GM12878 (cell line): ENCODE measurements around the gene RAD51B. TPM values are rescaled to one million over a fixed set of nuclear protein-coding genes. Genes with fewer than 3 reads are reported as not detected.

Experiments
- ATAC-seq: fragments of 200-7000 bp; cut with Tn5 transposase; 3 replicates; pipeline ENCODE4 v1.9.1; 2020; ENCODE audit warnings: mild to moderate bottlenecking, moderate library complexity
- BruUV-seq: library from RNA; stranded (reverse); fragments of 400-500 nt; replicated peaks from 2 replicates; lab custom pipeline; 2021; lab: Mats Ljungman, UMichigan
- CTCF ChIA-PET: fragments of 300-600 bp; sonication (Branson Sonifier 250); formaldehyde crosslinking; extraction: SDS; loops from one replicate; lab custom pipeline; 2021; ENCODE audit warnings: inconsistent platforms; lab: Yijun Ruan, JAX
- POLR2A ChIA-PET: fragments of 350-600 bp; formaldehyde crosslinking; extraction: SDS; loops from one replicate; lab custom pipeline; 2021; ENCODE audit warnings: inconsistent platforms; lab: Charles Lee
- RAD21 ChIA-PET: fragments of 300-600 bp; sonication (Branson Sonifier 250); formaldehyde crosslinking; loops from one replicate; lab custom pipeline; 2023; ENCODE audit warnings: antibody characterized with exemption; ENCODE audit not compliant: unreplicated experiment; lab: Charles Lee
- SMC1A ChIA-PET: fragments of 300-600 bp; sonication (Branson Sonifier 250); formaldehyde crosslinking; loops from one replicate; lab custom pipeline; 2023; ENCODE audit not compliant: unreplicated experiment, uncharacterized antibody; lab: Charles Lee
- DNase-seq: peaks from one replicate; pipeline ENCODE4 v3.0.0-alpha.2; 2011; ENCODE audit warnings: low read depth, low spot score
- FAIRE-seq: peaks from 3 replicates; lab custom pipeline; 2011; peaks lifted over from hg19 to GRCh38; lab: Jason Lieb, UNC
- H2AFZ ChIP-seq: 2 replicates; pipeline ENCODE4 v1.6.0; 2011; ENCODE audit warnings: low read depth, low read length, control low read depth; ENCODE audit not compliant: control insufficient read depth
- H3K27ac ChIP-seq: 2 replicates; pipeline ENCODE4 v1.5.1; 2011; ENCODE audit warnings: control low read depth; ENCODE audit not compliant: control insufficient read depth, insufficient read depth
- H3K27me3 ChIP-seq, 2 experiments: replicated peaks in 1 of 2; 2 replicates each; pipeline versions ENCODE4 v1.6.0 to v1.6.1; 2011; ENCODE audit warnings: low read length in 1 of 2; ENCODE audit not compliant: control insufficient read depth in 2 of 2, insufficient read depth in 2 of 2
- H3K36me3 ChIP-seq, 2 experiments: 2 replicates each; pipeline ENCODE4 v1.5.1; 2011; ENCODE audit warnings: low read length in 1 of 2; ENCODE audit not compliant: control insufficient read depth in 2 of 2, insufficient read depth in 2 of 2
- H3K4me1 ChIP-seq: 2 replicates; pipeline ENCODE4 v1.6.1; 2011; ENCODE audit warnings: mild to moderate bottlenecking, low read length, moderate library complexity, mixed read lengths; ENCODE audit not compliant: control insufficient read depth, insufficient read depth
- H3K4me2 ChIP-seq: 2 replicates; pipeline ENCODE4 v1.6.0; 2011; ENCODE audit warnings: control low read depth; ENCODE audit not compliant: control insufficient read depth, insufficient read depth
- H3K4me3 ChIP-seq: fragments of 200-600 bp; sonication (generic); 2 replicates; pipeline ENCODE4 v1.5.1; 2016
- H3K79me2 ChIP-seq: 2 replicates; pipeline ENCODE4 v1.6.0; 2011; ENCODE audit warnings: low read length; ENCODE audit not compliant: control insufficient read depth, insufficient read depth
- H3K9ac ChIP-seq: 2 replicates; pipeline ENCODE4 v1.8.0; 2011; ENCODE audit warnings: low read length, control low read depth, mixed read lengths; ENCODE audit not compliant: control insufficient read depth, insufficient read depth
- H3K9me3 ChIP-seq: replicated peaks from 3 replicates; pipeline ENCODE4 v1.5.1; 2011; ENCODE audit warnings: mild to moderate bottlenecking, low read length; ENCODE audit not compliant: control insufficient read depth, insufficient read depth
- H4K20me1 ChIP-seq: 2 replicates; pipeline ENCODE4 v1.6.0; 2011; ENCODE audit not compliant: control insufficient read depth, insufficient read depth
- CBX5 ChIP-seq: sonication (generic); IDR thresholded peaks from 2 replicates; pipeline ENCODE4 v1.6.1; 2016; ENCODE audit warnings: low read depth, moderate library complexity, mild to moderate bottlenecking, inconsistent platforms
- CREB1 ChIP-seq: IDR thresholded peaks from 2 replicates; pipeline ENCODE4 v1.6.1; 2012; ENCODE audit warnings: low read depth, mild to moderate bottlenecking, inconsistent platforms
- GABPA ChIP-seq: IDR thresholded peaks from 2 replicates; pipeline ENCODE4 v1.6.1; 2014; ENCODE audit warnings: antibody characterized with exemption, low read depth, mild to moderate bottlenecking, inconsistent platforms
- KDM1A ChIP-seq: fragments of 200-600 bp; sonication (generic); IDR thresholded peaks from 2 replicates; pipeline ENCODE4 v1.6.1; 2016; ENCODE audit warnings: borderline replicate concordance
- MTA3 ChIP-seq: IDR thresholded peaks from 2 replicates; pipeline ENCODE4 v1.6.1; 2012; ENCODE audit warnings: low read length, inconsistent platforms, borderline replicate concordance
- NFIC ChIP-seq: IDR thresholded peaks from 2 replicates; pipeline ENCODE4 v1.6.1; 2012; ENCODE audit warnings: low read depth, mild to moderate bottlenecking, inconsistent platforms, low read length, moderate library complexity
- POLR2AphosphoS2 ChIP-seq: IDR thresholded peaks from 2 replicates; pipeline ENCODE4 v1.6.1; 2011; ENCODE audit warnings: low read depth, mild to moderate bottlenecking, low read length, improper control_type of control experiment, moderate library complexity
- TCF3 ChIP-seq: IDR thresholded peaks from 2 replicates; pipeline ENCODE4 v1.6.1; 2012; ENCODE audit warnings: low read depth, mild to moderate bottlenecking, low read length, borderline replicate concordance; ENCODE audit not compliant: insufficient read depth
- ZNF384 ChIP-seq: IDR thresholded peaks from 2 replicates; pipeline ENCODE4 v1.6.1; 2012; ENCODE audit warnings: low read depth, mild to moderate bottlenecking, low read length, improper control_type of control experiment, borderline replicate concordance
- WGBS: methylation state at CpG from one replicate; pipeline ENCODE4 v1.1.6; 2016; ENCODE audit warnings: low lambda C conversion rate; ENCODE audit not compliant: insufficient replicate concordance, insufficient coverage; ENCODE audit errors: missing lambda C conversion rate; 5-methylcytosine and 5-hydroxymethylcytosine counted together
- in situ Hi-C: fragments of 300-500 bp; cut with MboI; formaldehyde crosslinking; loops from 9 replicates; pipeline ENCODE4 v1.14.3; 2018; ENCODE audit warnings: mixed read lengths
- intact Hi-C: fragments of 100-400 bp; cut with micrococcal nuclease; formaldehyde crosslinking; loops from one replicate; pipeline ENCODE4 v1.14.2; 2022; ENCODE audit not compliant: unreplicated experiment
- polyA plus RNA-seq, 11 experiments: library from polyadenylated mRNA; depleted of rRNA in 4 of 11; unstranded in 6 of 11; stranded (reverse) in 5 of 11; fragments of >200 nt; fragmentation: Nextera tagmentation in 4 of 11; fragmentation: Illumina TruSeq in 1 of 11; extraction: Ambion mirVana in 4 of 11; extraction: Trizol in 1 of 11; gene quantifications; 1 replicate in 1 of 11; 2 replicates in 10 of 11; pipeline versions ENCODE4 v1.2.1 to v1.2.3, GENCODE V29; 2011 to 2016; ENCODE audit warnings: inconsistent platforms in 2 of 11, missing spikeins in 2 of 11, low read depth in 1 of 11
- total RNA-seq, 4 experiments: library from RNA; depleted of rRNA in 3 of 4; stranded (reverse); fragments of >200 nt in 3 of 4; fragmentation: Illumina TruSeq in 1 of 4; extraction: Trizol in 1 of 4; gene quantifications; 2 replicates each; pipeline versions ENCODE4 v1.2.1 to v1.2.3, GENCODE V29; 2013 to 2021

Gene RAD51B
- total and polyA plus RNA-seq, 10 of the 15 experiments (the other 5 are each of a cell fraction or from before 2014, with no cell fraction given) = 9.8 to 26.8 (median 21.3) TPM

GRCh38 chr14:68673464-68673863, 853.9 kb downstream of the RAD51B start:
- H4K20me1 ChIP-seq = no peaks in the 10 kb centered on the region
- H3K9me3 ChIP-seq = no peaks in the 10 kb centered on the region
- ChIA-PET CTCF (interaction anchor here (0.6 to 1.4 kb wide), 2 partner anchors 9 to 268 kb away, joined by 3 read pairs; no protein-coding TSS in a partner anchor), POLR2A (no interaction called here), SMC1A (no interaction called here), RAD21 (no interaction called here)
- H3K4me1 ChIP-seq = peaks cover 6% of the 10 kb centered on the region
- no peak overlapping the region for H3K9ac ChIP-seq
- WGBS = 78% methylated on average over 5 of the region's 5 CpGs
- H2AFZ ChIP-seq = no peak overlapping the region
- peak; percentile 44 for FAIRE-seq
- in situ Hi-C loops = no loop called here
- TF ChIP-seq KDM1A (no peak), NFIC (no peak), MTA3 (no peak), TCF3 (no peak), CREB1 (no peak), GABPA (no peak), POLR2AphosphoS2 (no peak), ZNF384 (no peak), CBX5 (no peak)
- TF ChIP-seq, all 136 proteins: peak for 0
- Histone ChIP-seq H3K27ac (no peak overlapping the region), H3K4me3 (no peak overlapping the region), H3K36me3 (no peaks in the 10 kb centered on the region), H3K4me2 (no peak overlapping the region), H3K79me2 (no peaks in the 10 kb centered on the region), H3K27me3 (no peaks in the 10 kb centered on the region)
- no TSS peak for BruUV-seq
- no peak for ATAC-seq
- intact Hi-C loops = no loop called here
- DNase-seq = no peak
